AG04450 (cell line): ENCODE measurements around the gene FGD1. TPM values are rescaled to one million over a fixed set of nuclear protein-coding genes. Genes with fewer than 3 reads are reported as not detected.

Experiments
- CTCF ChIA-PET: fragments of 300-600, 350-600 bp; formaldehyde crosslinking; extraction: SDS; loops from one replicate; lab custom pipeline; 2022; ENCODE audit warnings: antibody characterized with exemption, inconsistent platforms; lab: Charles Lee
- POLR2A ChIA-PET: fragments of 350-600 bp; formaldehyde crosslinking; extraction: SDS; loops from one replicate; lab custom pipeline; 2021; ENCODE audit warnings: antibody characterized with exemption, inconsistent platforms; lab: Yijun Ruan, JAX
- DNase-seq: peaks from one replicate; pipeline ENCODE4 v3.0.0-alpha.2; 2011; ENCODE audit warnings: low read depth, low spot score
- H3K27ac ChIP-seq: one replicate; pipeline ENCODE4 v1.5.1; 2012; ENCODE audit warnings: low read depth, low read length, control low read depth
- H3K27me3 ChIP-seq: one replicate; pipeline ENCODE4 v1.6.0; 2012; ENCODE audit warnings: low read length; ENCODE audit not compliant: control insufficient read depth, insufficient read depth
- H3K4me3 ChIP-seq: 2 replicates; pipeline ENCODE4 v1.5.1; 2011; ENCODE audit warnings: mild to moderate bottlenecking, low read depth, low read length, control low read depth
- H3K9me3 ChIP-seq: 2 replicates; pipeline ENCODE4 v1.5.1; 2012; ENCODE audit warnings: low read length; ENCODE audit not compliant: control insufficient read depth, insufficient read depth
- CTCF ChIP-seq: IDR thresholded peaks from 2 replicates; pipeline ENCODE4 v1.5.1; 2011; ENCODE audit warnings: low read depth, low read length, control low read depth, inconsistent platforms
- polyA plus RNA-seq: library from polyadenylated mRNA; depleted of rRNA; stranded (reverse); fragments of >200 nt; gene quantifications from 2 replicates; pipeline ENCODE4 v1.2.3, GENCODE V29; 2011

FGD1 gene
- polyA plus RNA-seq, 1 experiment = 4.1 TPM

- ChIA-PET CTCF (no interaction called here), POLR2A (no interaction called here)
- no peaks in the 10 kb centered on the region for H3K27me3 ChIP-seq
- H3K4me3 ChIP-seq = no peak overlapping the region
- DNase-seq = no peak
- TF ChIP-seq CTCF = no peak
- no peaks in the 10 kb centered on the region for H3K9me3 ChIP-seq
- no peak overlapping the region for H3K27ac ChIP-seq
Measured at GRCh38 chrX:54427837-54428424, 68.1 kb downstream of the FGD1 start.

- TF ChIP-seq CTCF = no peak
- no peaks in the 10 kb centered on the region for H3K9me3 ChIP-seq
- H3K27ac ChIP-seq = no peak overlapping the region
- H3K27me3 ChIP-seq = no peaks in the 10 kb centered on the region
- POLR2A ChIA-PET = no interaction called here
- no peak overlapping the region for H3K4me3 ChIP-seq
- DNase-seq = no peak
- CTCF ChIA-PET = interaction anchor here (1.0 kb wide), 1 partner anchor 636 kb away, joined by 3 read pairs; no protein-coding TSS in a partner anchor
Measured at GRCh38 chrX:54423161-54423888, 72.7 kb downstream of the FGD1 start.

GRCh38 chrX:54422168-54422567, 73.9 kb downstream of the FGD1 start:
- no peak for DNase-seq
- CTCF ChIA-PET = interaction anchor here (0.7 to 1.0 kb wide), 2 partner anchors 87 to 637 kb away, joined by 3 read pairs; no protein-coding TSS in a partner anchor
- no peaks in the 10 kb centered on the region for H3K27me3 ChIP-seq
- no peak for TF ChIP-seq CTCF
- no peak overlapping the region for H3K4me3 ChIP-seq
- POLR2A ChIA-PET = no interaction called here
- H3K27ac ChIP-seq = no peak overlapping the region
- H3K9me3 ChIP-seq = no peaks in the 10 kb centered on the region

GRCh38 chrX:54419559-54420302, 76.3 kb downstream of the FGD1 start:
- Histone ChIP-seq H3K4me3 (no peak overlapping the region), H3K27me3 (no peaks in the 10 kb centered on the region), H3K27ac (no peak overlapping the region), H3K9me3 (no peaks in the 10 kb centered on the region)
- no peak for TF ChIP-seq CTCF
- no peak for DNase-seq
- ChIA-PET POLR2A (no interaction called here), CTCF (no interaction called here)

- POLR2A ChIA-PET = no interaction called here
Measured at GRCh38 chrX:54416965-54417364, 79.1 kb downstream of the FGD1 start.

More at GRCh38 chrX:54416965-54417364, 79.1 kb downstream of the FGD1 start:
- no peak overlapping the region for H3K4me3 ChIP-seq
- TF ChIP-seq CTCF = no peak
- no peak for DNase-seq
- CTCF ChIA-PET = interaction anchor here (0.6 kb wide), 1 partner anchor 19 kb away, joined by 3 read pairs; no protein-coding TSS in a partner anchor
- H3K9me3 ChIP-seq = no peaks in the 10 kb centered on the region
- H3K27ac ChIP-seq = no peak overlapping the region
- no peaks in the 10 kb centered on the region for H3K27me3 ChIP-seq
